CD4-positive, alpha-beta T cell (primary cell): ENCODE data around the gene FAM204A. TPM values are rescaled to one million over a fixed set of nuclear protein-coding genes. Genes with fewer than 3 reads are reported as not detected.

Experiments used
- ATAC-seq: fragments of 200-7000 bp; cut with Tn5 transposase; one replicate; pipeline ENCODE4 v1.10.0; 2022; ENCODE audit warnings: mild to moderate bottlenecking; ENCODE audit not compliant: poor library complexity
- CTCF ChIA-PET: fragments of 350-600 bp; sonication (Branson Sonifier 250); formaldehyde crosslinking; loops from one replicate; lab custom pipeline; 2021; ENCODE audit warnings: antibody characterized with exemption, inconsistent platforms; lab: Charles Lee
- POLR2A ChIA-PET: fragments of 350-600 bp; sonication (Branson Sonifier 250); formaldehyde crosslinking; loops from one replicate; lab custom pipeline; 2021; ENCODE audit warnings: antibody characterized with exemption, inconsistent platforms; lab: Charles Lee
- DNase-seq, 14 experiments: peaks; one replicate each; pipeline ENCODE4 v3.0.0-alpha.2; 2013 to 2020; ENCODE audit warnings: mixed read lengths in 2 of 14
- H3K27ac ChIP-seq, 2 donors: one replicate each; pipeline versions ENCODE4 v1.5.1 to v1.7.0; 2013; ENCODE audit warnings: low read length in 2 of 2, low read depth in 1 of 2, mild to moderate bottlenecking in 1 of 2
- H3K27me3 ChIP-seq, 2 experiments: 1 replicate in 1 of 2; 2 replicates in 1 of 2; pipeline versions ENCODE4 v1.6.1 to v1.7.0; 2013; ENCODE audit warnings: low read length in 2 of 2, control low read depth in 1 of 2, mild to moderate bottlenecking in 1 of 2, moderate library complexity in 1 of 2; ENCODE audit not compliant: insufficient read depth in 2 of 2, control insufficient read depth in 1 of 2
- H3K36me3 ChIP-seq: one replicate; pipeline ENCODE4 v1.6.1; 2013; ENCODE audit warnings: low read length, control low read depth; ENCODE audit not compliant: insufficient read depth
- H3K4me1 ChIP-seq: one replicate; pipeline ENCODE4 v1.6.1; 2013; ENCODE audit warnings: low read length, control low read depth; ENCODE audit not compliant: insufficient read depth
- H3K4me3 ChIP-seq: one replicate; pipeline ENCODE4 v1.5.1; 2013; ENCODE audit warnings: mild to moderate bottlenecking, low read length, moderate library complexity
- H3K9me3 ChIP-seq, 2 experiments: 1 replicate in 1 of 2; 2 replicates in 1 of 2; pipeline versions ENCODE4 v1.6.1 to v1.7.0; 2013; ENCODE audit warnings: low read length in 2 of 2, mild to moderate bottlenecking in 2 of 2, control low read depth in 1 of 2, moderate library complexity in 1 of 2; ENCODE audit not compliant: control insufficient read depth in 1 of 2, insufficient read depth in 1 of 2
- H3K27ac Mint-ChIP-seq: one replicate; pipeline ENCODE4 v1.8.0; 2020; ENCODE audit warnings: mixed read lengths
- H3K27me3 Mint-ChIP-seq: one replicate; pipeline ENCODE4 v1.8.0; 2021; ENCODE audit warnings: mixed read lengths
- H3K36me3 Mint-ChIP-seq: one replicate; pipeline ENCODE4 v1.8.0; 2021; ENCODE audit warnings: low read depth, mixed read lengths
- H3K4me1 Mint-ChIP-seq: one replicate; pipeline ENCODE4 v1.8.0; 2021; ENCODE audit warnings: low read depth, mixed read lengths
- H3K4me3 Mint-ChIP-seq: one replicate; pipeline ENCODE4 v1.8.0; 2020; ENCODE audit warnings: mild to moderate bottlenecking, mixed read lengths
- H3K9me3 Mint-ChIP-seq: one replicate; pipeline ENCODE4 v1.8.0; 2020; ENCODE audit warnings: mixed read lengths
- CTCF ChIP-seq: fragments of 200-600 bp; IDR thresholded peaks from one replicate; pipeline ENCODE4 v1.8.0; 2022; ENCODE audit warnings: antibody characterized with exemption, mild to moderate bottlenecking
- intact Hi-C, 2 experiments: fragments of 100-400 bp; cut with DNase I in 1 of 2; cut with micrococcal nuclease in 1 of 2; formaldehyde crosslinking; loops; one replicate each; pipeline versions ENCODE4 v1.15.1 to v1.9.0; 2023 to 2025; cut with DNase I, micrococcal nuclease
- total RNA-seq, 174 experiments: library from RNA in 2 of 174; stranded (reverse) in 2 of 174; gene quantifications; one replicate each; pipeline ENCODE4 v1.2.3 and lab custom pipeline; 2021 to 2026

The FAM204A gene
- total RNA-seq, 2 experiments from 2014 or later: 47.3 to 54.7 TPM

- intact Hi-C loops: no loop called here
- Histone ChIP-seq H3K4me1 (no peaks in the 10 kb centered on the region), H3K27me3 (no peaks in the 10 kb centered on the region), H3K36me3 (peaks cover 2% of the 10 kb centered on the region), H3K9me3 (no peaks in the 10 kb centered on the region), H3K4me3 (no peak overlapping the region), H3K27ac (no peak overlapping the region)
- Mint-ChIP-seq H3K27me3 (no peaks in the 10 kb centered on the region), H3K27ac (no peak overlapping the region), H3K36me3 (peaks cover 13% of the 10 kb centered on the region), H3K9me3 (no peaks in the 10 kb centered on the region), H3K4me3 (no peak overlapping the region), H3K4me1 (no peaks in the 10 kb centered on the region)
- CTCF ChIA-PET: no interaction called here
- ATAC-seq (no peak), DNase-seq (no peak)
- no peak for TF ChIP-seq CTCF
- POLR2A ChIA-PET: no interaction called here
Observed at GRCh38 chr10:118301211-118301610, 40.9 kb downstream of the FAM204A start.

- ChIA-PET CTCF (no interaction called here), POLR2A (no interaction called here)
- Histone ChIP-seq H3K36me3 (no peaks in the 10 kb centered on the region), H3K4me3 (no peak overlapping the region), H3K27me3 (no peaks in the 10 kb centered on the region), H3K9me3 (no peaks in the 10 kb centered on the region), H3K27ac (no peak overlapping the region), H3K4me1 (no peaks in the 10 kb centered on the region)
- Mint-ChIP-seq H3K4me1 (no peaks in the 10 kb centered on the region), H3K27ac (no peak overlapping the region), H3K27me3 (no peaks in the 10 kb centered on the region), H3K4me3 (no peak overlapping the region), H3K36me3 (peaks cover 5% of the 10 kb centered on the region), H3K9me3 (no peaks in the 10 kb centered on the region)
- DNase-seq (no peak), ATAC-seq (no peak)
- intact Hi-C loops: no loop called here
- TF ChIP-seq CTCF: no peak
Observed at GRCh38 chr10:118300320-118300719, 41.8 kb downstream of the FAM204A start.

- Histone ChIP-seq H3K36me3 (no peaks in the 10 kb centered on the region), H3K4me1 (no peaks in the 10 kb centered on the region), H3K27me3 (no peaks in the 10 kb centered on the region), H3K4me3 (no peak overlapping the region), H3K27ac (no peak overlapping the region), H3K9me3 (no peaks in the 10 kb centered on the region)
- H3K36me3 Mint-ChIP-seq: no peaks in the 10 kb centered on the region
- ATAC-seq (no peak), DNase-seq (no peak)
- no peaks in the 10 kb centered on the region for H3K9me3 Mint-ChIP-seq
- ChIA-PET CTCF (no interaction called here), POLR2A (no interaction called here)
- H3K27me3 Mint-ChIP-seq: peaks cover 3% of the 10 kb centered on the region
- intact Hi-C loops: no loop called here
- H3K4me3 Mint-ChIP-seq: no peak overlapping the region
- no peak overlapping the region for H3K27ac Mint-ChIP-seq
- H3K4me1 Mint-ChIP-seq: no peaks in the 10 kb centered on the region
- TF ChIP-seq CTCF: no peak
Observed at GRCh38 chr10:118298787-118299186, 43.3 kb downstream of the FAM204A start.
